Neural progenitor cell (in vitro differentiated cells): Measurements from ENCODE around the gene ST6GAL1. TPM values are rescaled to one million over a fixed set of nuclear protein-coding genes. Genes with fewer than 3 reads are reported as not detected.

Experiments
- DNase-seq: peaks from one replicate; pipeline ENCODE4 v3.0.0-alpha.2; 2016; ENCODE audit warnings: low spot score
- H2AFZ ChIP-seq: fragments of 200-600 bp; sonication (generic); replicated peaks from 2 replicates; pipeline ENCODE4 v1.6.1; 2016; ENCODE audit warnings: antibody characterized with exemption
- H3F3A ChIP-seq: fragments of 200-600 bp; sonication (generic); 2 replicates; pipeline ENCODE4 v1.6.1; 2016; ENCODE audit warnings: antibody characterized with exemption, low read depth
- H3K27ac ChIP-seq: fragments of 200-600 bp; sonication (generic); 2 replicates; pipeline ENCODE4 v1.5.1; 2016; ENCODE audit warnings: mild to moderate bottlenecking
- H3K27me3 ChIP-seq: fragments of 200-600 bp; sonication (generic); 2 replicates; pipeline ENCODE4 v1.6.1; 2016; ENCODE audit warnings: mild to moderate bottlenecking, moderate library complexity
- H3K36me3 ChIP-seq: fragments of 200-600 bp; sonication (generic); 2 replicates; pipeline ENCODE4 v1.5.1; 2016
- H3K4me1 ChIP-seq: fragments of 200-600 bp; sonication (generic); 2 replicates; pipeline ENCODE4 v1.6.1; 2016; ENCODE audit warnings: mixed run types
- H3K4me2 ChIP-seq: fragments of 200-600 bp; sonication (generic); 2 replicates; pipeline ENCODE4 v1.6.1; 2016
- H3K4me3 ChIP-seq: fragments of 200-600 bp; sonication (generic); 2 replicates; pipeline ENCODE4 v1.5.1; 2016
- H3K79me2 ChIP-seq: fragments of 200-600 bp; sonication (generic); 2 replicates; pipeline ENCODE4 v1.6.1; 2016; ENCODE audit warnings: low read depth
- H3K9ac ChIP-seq: fragments of 200-600 bp; sonication (generic); 2 replicates; pipeline ENCODE4 v1.6.1; 2016
- H3K9me3 ChIP-seq: fragments of 200-600 bp; sonication (generic); 2 replicates; pipeline ENCODE4 v1.5.1; 2016; ENCODE audit warnings: low read depth
- H4K20me1 ChIP-seq: fragments of 200-600 bp; sonication (generic); 2 replicates; pipeline ENCODE4 v1.6.1; 2016; ENCODE audit warnings: low read depth
- H3K27ac Mint-ChIP-seq: 3 replicates; pipeline ENCODE4 v1.8.0; 2021; ENCODE audit warnings: mixed read lengths
- H3K27me3 Mint-ChIP-seq: 2 replicates; pipeline ENCODE4 v1.8.0; 2022; ENCODE audit warnings: low read depth, mild to moderate bottlenecking, inconsistent platforms, moderate library complexity, mixed read lengths; ENCODE audit not compliant: insufficient read depth
- H3K36me3 Mint-ChIP-seq: 3 replicates; pipeline ENCODE4 v1.8.0; 2021; ENCODE audit warnings: mixed read lengths
- H3K4me1 Mint-ChIP-seq: 3 replicates; pipeline ENCODE4 v1.8.0; 2021; ENCODE audit warnings: mixed read lengths
- H3K4me3 Mint-ChIP-seq: 3 replicates; pipeline ENCODE4 v1.8.0; 2021; ENCODE audit warnings: mild to moderate bottlenecking, moderate library complexity, mixed read lengths
- H3K9me3 Mint-ChIP-seq: 3 replicates; pipeline ENCODE4 v1.8.0; 2020; ENCODE audit warnings: mixed read lengths
- CTCF ChIP-seq: fragments of 200-600 bp; sonication (generic); IDR thresholded peaks from 2 replicates; pipeline ENCODE4 v1.5.1; 2017; ENCODE audit warnings: antibody characterized with exemption, mild to moderate bottlenecking
- EZH2 ChIP-seq: fragments of 200-600 bp; sonication (generic); IDR thresholded peaks from 2 replicates; pipeline ENCODE4 v1.6.1; 2017; ENCODE audit warnings: antibody characterized with exemption, mild to moderate bottlenecking, moderate library complexity
- EZH2phosphoT487 ChIP-seq: fragments of 200-600 bp; sonication (generic); IDR thresholded peaks from 2 replicates; pipeline ENCODE4 v1.6.1; 2017; ENCODE audit warnings: antibody characterized with exemption
- total RNA-seq: library from RNA; depleted of rRNA; stranded (reverse); fragments of >200 nt; gene quantifications from 2 replicates; pipeline ENCODE4 v1.2.3, GENCODE V29; 2015; ENCODE audit warnings: low replicate concordance

The ST6GAL1 gene
- total RNA-seq, 1 donor from 2014 or later = 27.3 TPM

- Mint-ChIP-seq H3K27me3 (peaks cover 2% of the 10 kb centered on the region), H3K9me3 (no peaks in the 10 kb centered on the region), H3K4me1 (peaks cover 6% of the 10 kb centered on the region), H3K4me3 (no peak overlapping the region), H3K27ac (no peak overlapping the region), H3K36me3 (peaks cover 24% of the 10 kb centered on the region)
- Histone ChIP-seq H3K4me3 (no peak overlapping the region), H3F3A (no peaks in the 10 kb centered on the region), H3K9me3 (no peaks in the 10 kb centered on the region), H3K4me2 (no peak overlapping the region), H3K79me2 (no peaks in the 10 kb centered on the region), H3K27ac (no peak overlapping the region), H4K20me1 (no peaks in the 10 kb centered on the region), H3K27me3 (no peaks in the 10 kb centered on the region), H3K9ac (no peak overlapping the region), H3K36me3 (no peaks in the 10 kb centered on the region), H2AFZ (no peak overlapping the region), H3K4me1 (no peaks in the 10 kb centered on the region)
- no peak for DNase-seq
- no peak for TF ChIP-seq CTCF
- no peak for TF ChIP-seq EZH2phosphoT487
- TF ChIP-seq EZH2 = no peak
These were observed 146.8 kb downstream of the ST6GAL1 start for GRCh38 chr3:187077085-187077484.

DNA sequence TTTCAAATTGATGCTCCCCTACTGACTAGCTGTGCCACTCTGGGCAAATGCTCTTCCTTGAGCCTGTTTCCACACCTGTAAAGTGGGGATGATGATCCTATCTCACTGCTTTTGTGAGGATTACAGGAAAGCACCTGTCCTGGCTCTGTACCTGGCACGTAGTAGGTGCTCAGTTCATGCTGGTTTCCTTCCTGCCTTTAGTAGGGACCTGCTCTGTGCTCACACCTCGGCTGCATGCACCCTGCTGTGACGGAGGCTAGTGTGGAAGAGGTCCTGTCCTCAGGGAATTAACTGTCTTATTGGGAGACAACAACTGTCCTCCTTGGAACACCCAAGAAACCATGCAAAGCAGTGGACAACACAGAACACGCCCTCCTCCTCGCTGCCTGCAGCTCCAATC lies 147.2 kb downstream of the ST6GAL1 start:
- Histone ChIP-seq H3K4me1 (no peaks in the 10 kb centered on the region), H3F3A (no peaks in the 10 kb centered on the region), H3K27ac (no peak overlapping the region), H3K4me2 (no peak overlapping the region), H3K27me3 (no peaks in the 10 kb centered on the region), H3K9ac (no peak overlapping the region), H3K9me3 (no peaks in the 10 kb centered on the region), H4K20me1 (no peaks in the 10 kb centered on the region), H3K79me2 (no peaks in the 10 kb centered on the region), H3K4me3 (no peak overlapping the region), H3K36me3 (no peaks in the 10 kb centered on the region), H2AFZ (no peak overlapping the region)
- DNase-seq = no peak
- Mint-ChIP-seq H3K4me1 (peaks cover 1% of the 10 kb centered on the region), H3K27me3 (peaks cover 2% of the 10 kb centered on the region), H3K4me3 (no peak overlapping the region), H3K9me3 (no peaks in the 10 kb centered on the region), H3K36me3 (peaks cover 24% of the 10 kb centered on the region), H3K27ac (no peak overlapping the region)
- no peak for TF ChIP-seq EZH2phosphoT487
- no peak for TF ChIP-seq EZH2
- TF ChIP-seq CTCF = no peak

DNA sequence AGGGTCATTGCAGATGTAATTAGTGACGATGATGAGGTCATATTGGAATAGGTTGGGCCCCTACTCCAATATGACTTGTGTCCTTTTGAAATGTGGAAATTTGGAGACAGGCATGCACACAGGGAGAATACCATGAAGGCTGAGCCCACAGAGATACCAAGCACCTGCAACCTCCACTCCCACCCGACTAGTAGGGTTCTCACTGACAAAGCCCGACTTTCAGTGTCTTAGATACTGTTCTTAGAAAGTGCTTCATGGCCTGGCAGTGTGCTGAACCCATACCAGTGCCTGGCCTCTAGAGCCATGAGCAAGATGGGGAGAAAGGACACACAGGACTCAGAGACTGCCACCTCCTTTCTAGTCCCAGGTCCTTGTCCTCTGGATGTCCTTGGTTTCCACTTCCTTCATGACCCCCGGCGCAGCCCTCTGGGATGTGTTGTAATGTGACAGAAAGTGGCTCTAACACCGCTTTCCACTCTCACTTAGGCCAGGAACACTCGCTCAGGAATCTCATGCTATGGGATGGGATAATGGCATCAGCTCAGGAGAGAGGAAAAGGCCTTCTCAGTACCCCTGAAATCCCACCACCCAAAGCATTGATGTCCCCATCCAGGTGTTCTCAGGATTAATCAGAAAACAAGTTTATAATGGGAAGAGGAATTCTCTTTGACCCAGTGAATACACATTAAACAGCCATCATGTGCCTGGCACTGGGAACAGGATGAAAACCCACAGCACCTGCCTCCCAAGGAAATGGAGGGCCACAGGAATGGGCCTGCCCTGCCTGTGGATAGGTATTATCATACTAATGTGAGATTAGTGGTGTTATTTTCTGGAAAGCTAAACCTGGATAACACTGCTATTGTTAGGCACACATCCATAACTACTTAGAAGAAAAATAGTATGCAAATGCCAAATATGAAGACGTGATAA lies 149.0 kb downstream of the ST6GAL1 start:
- Histone ChIP-seq H2AFZ (no peak overlapping the region), H4K20me1 (no peaks in the 10 kb centered on the region), H3F3A (no peaks in the 10 kb centered on the region), H3K9me3 (no peaks in the 10 kb centered on the region), H3K4me1 (no peaks in the 10 kb centered on the region), H3K27me3 (no peaks in the 10 kb centered on the region), H3K36me3 (no peaks in the 10 kb centered on the region), H3K9ac (no peak overlapping the region), H3K79me2 (no peaks in the 10 kb centered on the region), H3K4me2 (no peak overlapping the region), H3K4me3 (no peak overlapping the region), H3K27ac (no peak overlapping the region)
- no peaks in the 10 kb centered on the region for H3K9me3 Mint-ChIP-seq
- H3K27ac Mint-ChIP-seq = no peak overlapping the region
- H3K4me3 Mint-ChIP-seq = no peak overlapping the region
- peaks cover 23% of the 10 kb centered on the region for H3K36me3 Mint-ChIP-seq
- TF ChIP-seq CTCF = no peak
- TF ChIP-seq EZH2phosphoT487 = no peak
- TF ChIP-seq EZH2 = no peak
- H3K27me3 Mint-ChIP-seq = peaks cover 2% of the 10 kb centered on the region
- H3K4me1 Mint-ChIP-seq = no peaks in the 10 kb centered on the region
- no peak for DNase-seq
